ENCODE data around the gene TTYH3. TPM values are rescaled to one million over a fixed set of nuclear protein-coding genes. Genes with fewer than 3 reads are reported as not detected.
A peak's percentile ranks its signal among the peaks of the same experiment; 100 is the strongest.

TTYH3 gene
- total and polyA plus RNA-seq, 2 experiments from 2014 or later: 46.3 to 108 TPM

DNA sequence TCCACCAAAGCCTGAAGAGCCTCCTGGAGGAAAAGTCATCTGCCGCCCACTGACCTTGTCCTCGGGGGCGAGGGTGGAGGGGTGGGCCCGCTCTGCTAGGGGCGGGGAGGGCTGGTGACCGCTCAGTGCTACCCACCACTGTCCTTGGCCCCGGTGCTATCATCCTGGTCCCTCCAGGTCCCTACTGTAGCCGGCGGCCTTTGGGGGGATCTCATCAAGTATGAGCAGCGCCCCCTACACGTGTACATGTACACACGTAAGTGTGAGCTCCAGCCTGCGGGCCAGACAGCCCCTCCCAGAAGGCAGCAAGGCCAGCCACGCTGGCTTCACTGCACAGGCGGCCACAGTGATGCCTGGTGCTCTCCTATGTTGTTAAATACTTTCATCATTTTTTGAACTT, 19.6 kb downstream of the TTYH3 start:
- no peak for DNase-seq (ENCODE audit: low spot score)
- peaks cover 5% of the 10 kb centered on the region for H3K79me2 ChIP-seq
- H3K27ac ChIP-seq: no peak overlapping the region
- H3K9me2 ChIP-seq (replicated peaks; ENCODE audit: insufficient read depth): no peaks in the 10 kb centered on the region
- WGBS (ENCODE audit: low lambda C conversion rate, missing lambda C conversion rate): 87% methylated on average over 15 of the region's 15 CpGs
- no peaks in the 10 kb centered on the region for H3K9me3 ChIP-seq (ENCODE audit: low read depth)
- no peak overlapping the region for H3K4me2 ChIP-seq
- H4K20me1 ChIP-seq (ENCODE audit: insufficient read depth, poor library complexity, severe bottlenecking): peaks cover 11% of the 10 kb centered on the region
- no peaks in the 10 kb centered on the region for H3K4me1 ChIP-seq (ENCODE audit: insufficient read depth)
- no peaks in the 10 kb centered on the region for H3K27me3 ChIP-seq
- TF ChIP-seq EZH2 (IDR thresholded peaks at IDR 0.05; ENCODE audit: borderline replicate concordance): no peak
- TF ChIP-seq, protein P1, sequence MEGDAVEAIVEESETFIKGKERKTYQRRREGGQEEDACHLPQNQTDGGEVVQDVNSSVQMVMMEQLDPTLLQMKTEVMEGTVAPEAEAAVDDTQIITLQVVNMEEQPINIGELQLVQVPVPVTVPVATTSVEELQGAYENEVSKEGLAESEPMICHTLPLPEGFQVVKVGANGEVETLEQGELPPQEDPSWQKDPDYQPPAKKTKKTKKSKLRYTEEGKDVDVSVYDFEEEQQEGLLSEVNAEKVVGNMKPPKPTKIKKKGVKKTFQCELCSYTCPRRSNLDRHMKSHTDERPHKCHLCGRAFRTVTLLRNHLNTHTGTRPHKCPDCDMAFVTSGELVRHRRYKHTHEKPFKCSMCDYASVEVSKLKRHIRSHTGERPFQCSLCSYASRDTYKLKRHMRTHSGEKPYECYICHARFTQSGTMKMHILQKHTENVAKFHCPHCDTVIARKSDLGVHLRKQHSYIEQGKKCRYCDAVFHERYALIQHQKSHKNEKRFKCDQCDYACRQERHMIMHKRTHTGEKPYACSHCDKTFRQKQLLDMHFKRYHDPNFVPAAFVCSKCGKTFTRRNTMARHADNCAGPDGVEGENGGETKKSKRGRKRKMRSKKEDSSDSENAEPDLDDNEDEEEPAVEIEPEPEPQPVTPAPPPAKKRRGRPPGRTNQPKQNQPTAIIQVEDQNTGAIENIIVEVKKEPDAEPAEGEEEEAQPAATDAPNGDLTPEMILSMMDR (IDR thresholded peaks at IDR 0.05; ENCODE audit: poor library complexity): peak; percentile 11
- H2AFZ ChIP-seq: no peak overlapping the region
- no peaks in the 10 kb centered on the region for H3K36me3 ChIP-seq (replicated peaks; ENCODE audit: insufficient read depth, low read depth)
- H3K4me3 ChIP-seq: no peak overlapping the region

DNA sequence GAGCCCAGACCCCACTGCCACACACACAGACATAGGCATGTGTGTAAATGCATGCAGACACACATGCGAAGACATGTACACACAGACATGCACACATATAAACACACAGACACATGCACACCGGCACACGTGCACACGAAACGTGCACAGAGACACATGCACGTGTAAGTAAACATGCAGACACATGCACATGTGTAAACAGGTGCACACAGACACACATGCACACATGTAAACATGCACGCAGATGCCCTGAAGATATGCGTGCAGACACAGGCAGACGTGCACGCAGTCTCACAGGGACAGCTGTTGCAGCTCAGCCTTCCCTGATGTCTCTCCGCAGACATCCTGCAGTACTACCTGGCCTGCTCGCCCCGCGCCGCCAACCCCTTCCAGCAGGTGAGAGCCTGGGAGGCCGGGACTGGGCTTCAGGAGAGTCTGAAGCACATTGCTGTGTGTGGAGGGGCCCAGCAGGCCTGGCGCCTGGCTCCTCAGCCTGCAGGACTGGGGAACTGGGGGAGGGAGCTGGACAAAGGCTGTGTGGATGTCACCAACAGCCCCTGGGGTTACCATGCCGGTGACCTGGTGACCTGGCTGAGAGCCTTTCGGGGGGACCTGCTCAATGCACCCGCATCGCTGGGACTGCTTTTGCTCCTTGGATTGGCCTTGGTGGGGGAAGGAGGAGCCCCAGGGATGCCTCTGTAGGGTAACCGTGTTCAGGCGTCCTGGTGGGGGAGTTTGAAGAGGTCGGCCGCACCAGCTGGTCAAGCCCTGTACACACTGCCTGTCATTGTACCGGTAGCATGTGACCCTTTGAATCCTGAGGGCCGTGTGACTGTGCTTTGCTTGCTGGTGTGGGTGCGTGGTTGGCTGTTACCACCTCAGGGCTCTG, 20.3 kb downstream of the TTYH3 start:
- Histone ChIP-seq H3K79me2 (no peaks in the 10 kb centered on the region), H3K9me3 (ENCODE audit: low read depth) (no peaks in the 10 kb centered on the region), H3K4me2 (no peak overlapping the region), H4K20me1 (ENCODE audit: insufficient read depth, poor library complexity, severe bottlenecking) (peaks cover 4% of the 10 kb centered on the region), H3K4me1 (ENCODE audit: insufficient read depth) (no peaks in the 10 kb centered on the region), H3K27me3 (no peaks in the 10 kb centered on the region), H2AFZ (no peak overlapping the region), H3K9me2 (replicated peaks; ENCODE audit: insufficient read depth) (no peaks in the 10 kb centered on the region), H3K27ac (no peak overlapping the region), H3K4me3 (no peak overlapping the region), H3K36me3 (replicated peaks; ENCODE audit: insufficient read depth, low read depth) (no peaks in the 10 kb centered on the region)
- 95% methylated on average over 28 of the region's 28 CpGs for WGBS (ENCODE audit: low lambda C conversion rate, missing lambda C conversion rate)
- TF ChIP-seq EZH2phosphoT487 (IDR thresholded peaks at IDR 0.05; ENCODE audit: low read depth, severe bottlenecking, unreplicated experiment) (no peak), EZH2 (IDR thresholded peaks at IDR 0.05; ENCODE audit: borderline replicate concordance) (no peak)
- TF ChIP-seq, protein P1 (IDR thresholded peaks at IDR 0.05; ENCODE audit: poor library complexity): no peak
- DNase-seq (ENCODE audit: low spot score): no peak

DNA sequence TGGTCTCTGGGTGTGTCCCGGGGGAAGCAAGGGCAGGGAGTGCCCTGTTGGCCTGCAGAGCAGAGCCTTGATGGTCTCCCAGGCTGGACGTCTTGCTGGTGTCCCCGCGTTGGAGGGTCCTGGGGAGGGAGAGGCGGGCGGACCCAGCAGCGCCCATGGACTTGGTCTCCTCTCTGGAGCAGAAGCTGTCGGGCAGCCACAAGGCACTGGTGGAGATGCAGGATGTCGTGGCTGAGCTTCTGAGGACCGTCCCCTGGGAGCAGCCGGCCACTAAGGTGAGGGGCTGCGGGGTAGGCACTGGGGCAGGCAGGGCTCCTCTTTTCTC, 20.9 kb downstream of the TTYH3 start:
- H3K36me3 ChIP-seq (replicated peaks; ENCODE audit: insufficient read depth, low read depth): no peaks in the 10 kb centered on the region
- H3K27ac ChIP-seq: no peak overlapping the region
- no peak overlapping the region for H2AFZ ChIP-seq
- H3K79me2 ChIP-seq: no peaks in the 10 kb centered on the region
- H3K9me2 ChIP-seq (replicated peaks; ENCODE audit: insufficient read depth): no peaks in the 10 kb centered on the region
- no peaks in the 10 kb centered on the region for H3K9me3 ChIP-seq (ENCODE audit: low read depth)
- H3K4me3 ChIP-seq: no peak overlapping the region
- WGBS (ENCODE audit: low lambda C conversion rate, missing lambda C conversion rate): 97% methylated on average over 12 of the region's 12 CpGs
- H3K4me2 ChIP-seq: no peak overlapping the region
- TF ChIP-seq EZH2 (IDR thresholded peaks at IDR 0.05; ENCODE audit: borderline replicate concordance): no peak
- no peaks in the 10 kb centered on the region for H3K4me1 ChIP-seq (ENCODE audit: insufficient read depth)
- peaks cover 4% of the 10 kb centered on the region for H4K20me1 ChIP-seq (ENCODE audit: insufficient read depth, poor library complexity, severe bottlenecking)
- H3K27me3 ChIP-seq: no peaks in the 10 kb centered on the region
- DNase-seq (ENCODE audit: low spot score): no peak

DNA sequence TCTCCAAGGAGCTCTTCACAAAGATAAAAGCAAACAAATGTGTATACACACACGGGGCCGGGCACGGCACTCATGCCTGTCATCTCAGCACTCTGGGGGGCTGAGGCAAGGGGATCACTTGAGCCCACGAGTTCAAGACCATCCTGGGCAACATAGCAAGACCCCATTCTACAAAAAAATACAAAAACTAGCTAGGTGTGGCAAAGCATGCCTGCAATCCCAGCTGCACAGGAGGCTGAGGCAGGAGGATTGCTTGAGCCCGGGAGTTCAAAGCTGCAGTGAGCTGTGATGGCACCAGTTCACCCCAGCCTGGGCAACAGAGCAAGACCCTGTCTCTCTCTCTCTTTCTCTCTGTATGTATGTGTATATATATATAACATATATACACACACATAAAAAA, 22.3 kb downstream of the TTYH3 start:
- no peaks in the 10 kb centered on the region for H3K4me1 ChIP-seq (ENCODE audit: insufficient read depth)
- H3K4me2 ChIP-seq: no peak overlapping the region
- H3K36me3 ChIP-seq (replicated peaks; ENCODE audit: insufficient read depth, low read depth): no peaks in the 10 kb centered on the region
- no peaks in the 10 kb centered on the region for H3K9me2 ChIP-seq (replicated peaks; ENCODE audit: insufficient read depth)
- 77% methylated on average over 5 of the region's 5 CpGs for WGBS (ENCODE audit: low lambda C conversion rate, missing lambda C conversion rate)
- H2AFZ ChIP-seq: no peak overlapping the region
- H3K79me2 ChIP-seq: no peaks in the 10 kb centered on the region
- H4K20me1 ChIP-seq (ENCODE audit: insufficient read depth, poor library complexity, severe bottlenecking): no peaks in the 10 kb centered on the region
- no peaks in the 10 kb centered on the region for H3K9me3 ChIP-seq (ENCODE audit: low read depth)
- no peak overlapping the region for H3K27ac ChIP-seq
- no peaks in the 10 kb centered on the region for H3K27me3 ChIP-seq
- H3K4me3 ChIP-seq: no peak overlapping the region
- TF ChIP-seq EZH2 (IDR thresholded peaks at IDR 0.05; ENCODE audit: borderline replicate concordance) (no peak), EZH2phosphoT487 (IDR thresholded peaks at IDR 0.05; ENCODE audit: low read depth, severe bottlenecking, unreplicated experiment) (no peak)
- DNase-seq (ENCODE audit: low spot score): no peak

Measured in hepatocyte (in vitro differentiated cells).